Neural crest cell (in vitro differentiated cells): ENCODE results near the gene OR51E1. TPM values are rescaled to one million over a fixed set of nuclear protein-coding genes. Genes with fewer than 3 reads are reported as not detected.

Experiments used
- DNase-seq: peaks from one replicate; pipeline ENCODE4 v3.0.0; 2021; ENCODE audit warnings: low read depth, mixed read lengths, low spot score
- H3K27ac Mint-ChIP-seq: one replicate; pipeline ENCODE4 v1.8.0; 2021; ENCODE audit warnings: mild to moderate bottlenecking, mixed read lengths; ENCODE audit not compliant: unreplicated experiment
- H3K27me3 Mint-ChIP-seq: 2 replicates; pipeline ENCODE4 v1.8.0; 2021; ENCODE audit warnings: low read depth, mild to moderate bottlenecking, mixed read lengths
- H3K36me3 Mint-ChIP-seq: 2 replicates; pipeline ENCODE4 v1.8.0; 2021; ENCODE audit warnings: low read depth, mild to moderate bottlenecking, mixed read lengths
- H3K4me1 Mint-ChIP-seq: 2 replicates; pipeline ENCODE4 v1.8.0; 2021; ENCODE audit warnings: mixed read lengths
- H3K4me3 Mint-ChIP-seq: one replicate; pipeline ENCODE4 v1.8.0; 2021; ENCODE audit warnings: mild to moderate bottlenecking, mixed read lengths
- H3K9me3 Mint-ChIP-seq: 2 replicates; pipeline ENCODE4 v1.8.0; 2021; ENCODE audit warnings: mixed read lengths
- CTCF ChIP-seq: fragments of 200-600 bp; sonication (generic); conservative IDR thresholded peaks from 2 replicates; pipeline ENCODE4 v1.5.0; 2021; ENCODE audit warnings: antibody characterized with exemption, mild to moderate bottlenecking
- total RNA-seq: library from RNA; stranded (reverse); gene quantifications from 2 replicates; pipeline ENCODE4 v1.2.1, GENCODE V29; 2021

Gene OR51E1
- total RNA-seq, 1 donor from 2014 or later, result not detected

GRCh38 chr11:4682623-4683419, 39.0 kb downstream of the OR51E1 start:
- DNase-seq, result no peak
- Mint-ChIP-seq H3K4me3 (no peak overlapping the region), H3K36me3 (no peaks in the 10 kb centered on the region), H3K27me3 (no peaks in the 10 kb centered on the region), H3K4me1 (peaks cover 12% of the 10 kb centered on the region), H3K27ac (peak overlapping the region; percentile 51), H3K9me3 (no peaks in the 10 kb centered on the region)
- TF ChIP-seq CTCF, result no peak

GRCh38 chr11:4684631-4685285, 41.0 kb downstream of the OR51E1 start:
- Mint-ChIP-seq H3K4me3 (no peak overlapping the region), H3K36me3 (no peaks in the 10 kb centered on the region), H3K9me3 (no peaks in the 10 kb centered on the region), H3K27ac (no peak overlapping the region), H3K27me3 (no peaks in the 10 kb centered on the region), H3K4me1 (peaks cover 12% of the 10 kb centered on the region)
- no peak for TF ChIP-seq CTCF
- DNase-seq, result no peak

- no peak overlapping the region for H3K27ac Mint-ChIP-seq
- H3K9me3 Mint-ChIP-seq, result no peaks in the 10 kb centered on the region
- H3K27me3 Mint-ChIP-seq, result no peaks in the 10 kb centered on the region
- TF ChIP-seq CTCF, result no peak
- no peaks in the 10 kb centered on the region for H3K36me3 Mint-ChIP-seq
- no peaks in the 10 kb centered on the region for H3K4me1 Mint-ChIP-seq
- H3K4me3 Mint-ChIP-seq, result no peak overlapping the region
- no peak for DNase-seq
Observed at GRCh38 chr11:4695442-4695841, 51.7 kb downstream of the OR51E1 start.

- no peaks in the 10 kb centered on the region for H3K36me3 Mint-ChIP-seq
- H3K27me3 Mint-ChIP-seq, result peaks cover 2% of the 10 kb centered on the region
- no peaks in the 10 kb centered on the region for H3K9me3 Mint-ChIP-seq
- peak within 1 kb of the TSS; percentile 15 for H3K27ac Mint-ChIP-seq
- TF ChIP-seq CTCF, result no peak
- no peak for DNase-seq
- no peak within 1 kb of the TSS for H3K4me3 Mint-ChIP-seq
- no peaks in the 10 kb centered on the region for H3K4me1 Mint-ChIP-seq
Observed at GRCh38 chr11:4697585-4697984, 53.8 kb downstream of the OR51E1 start, which contains the start of gene OR51E2. TSS of gene OR51E2 (minus strand) at chr11:4697853. CDS start at chr11:4682711, 15,142 bp downstream.

- Mint-ChIP-seq H3K9me3 (no peaks in the 10 kb centered on the region), H3K36me3 (no peaks in the 10 kb centered on the region), H3K4me1 (peaks cover 7% of the 10 kb centered on the region), H3K27ac (no peak overlapping the region), H3K27me3 (peaks cover 2% of the 10 kb centered on the region), H3K4me3 (no peak overlapping the region)
- no peak for TF ChIP-seq CTCF
- no peak for DNase-seq
Observed at GRCh38 chr11:4699697-4700435, 56.1 kb downstream of the OR51E1 start.
